HG03571 (cell line): ENCODE measurements around the gene ALOX5.
"Not testable (repeated sequence)": the region's sequence is repeated elsewhere in the genome, so short reads cannot be mapped to it uniquely, and the experiment has no call there.

Source experiments
- ATAC-seq: cut with Tn5 transposase; IDR thresholded peaks from one replicate; pipeline ENCODE4 v1.9.1; 2021; ENCODE audit not compliant: unreplicated experiment

Gene ALOX5

DNA sequence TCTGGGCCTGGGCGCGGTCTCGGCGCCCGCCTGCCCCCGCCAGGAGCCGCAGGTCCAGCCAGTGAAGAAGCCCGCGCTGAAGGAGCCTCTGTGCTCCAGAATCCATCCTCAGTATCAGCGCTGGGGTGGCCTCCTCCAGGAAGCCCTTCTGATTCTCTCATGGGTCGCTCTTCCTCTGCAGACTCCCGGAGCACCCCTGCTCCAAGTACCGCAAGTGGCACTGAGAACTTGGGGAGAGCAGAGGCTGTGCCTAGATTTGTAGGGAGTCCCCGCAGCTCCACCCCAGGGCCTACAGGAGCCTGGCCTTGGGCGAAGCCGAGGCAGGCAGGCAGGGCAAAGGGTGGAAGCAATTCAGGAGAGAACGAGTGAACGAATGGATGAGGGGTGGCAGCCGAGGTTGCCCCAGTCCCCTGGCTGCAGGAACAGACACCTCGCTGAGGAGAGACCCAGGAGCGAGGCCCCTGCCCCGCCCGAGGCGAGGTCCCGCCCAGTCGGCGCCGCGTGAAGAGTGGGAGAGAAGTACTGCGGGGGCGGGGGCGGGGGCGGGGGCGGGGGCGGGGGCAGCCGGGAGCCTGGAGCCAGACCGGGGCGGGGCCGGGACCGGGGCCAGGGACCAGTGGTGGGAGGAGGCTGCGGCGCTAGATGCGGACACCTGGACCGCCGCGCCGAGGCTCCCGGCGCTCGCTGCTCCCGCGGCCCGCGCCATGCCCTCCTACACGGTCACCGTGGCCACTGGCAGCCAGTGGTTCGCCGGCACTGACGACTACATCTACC is at the start of gene ALOX5:
Gene ALOX5, plus strand, starts transcription at position 641 of the 774 bp plus-strand sequence. Its CDS starts 64 bp downstream, at position 705.
- ATAC-seq: peak; percentile 49

DNA sequence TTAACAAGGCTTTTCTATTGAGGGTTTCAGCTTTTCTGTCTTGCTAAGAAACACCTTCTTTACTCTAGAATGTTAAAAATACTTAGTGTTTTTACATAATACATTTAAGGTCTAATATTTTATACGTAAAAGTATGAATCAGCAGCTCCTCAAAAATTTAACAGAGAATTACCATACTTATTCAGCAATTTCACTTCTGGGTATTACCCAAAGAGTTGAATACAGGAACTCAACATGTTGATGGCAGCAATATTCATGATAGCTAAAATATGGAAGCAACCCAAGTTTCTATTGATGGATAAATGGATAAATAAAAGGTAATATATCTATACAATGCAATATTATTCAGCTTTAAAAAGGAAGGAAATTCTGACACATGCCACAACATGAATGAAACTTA is 48.9 kb upstream of the ALOX5 start:
- no peak for ATAC-seq

DNA sequence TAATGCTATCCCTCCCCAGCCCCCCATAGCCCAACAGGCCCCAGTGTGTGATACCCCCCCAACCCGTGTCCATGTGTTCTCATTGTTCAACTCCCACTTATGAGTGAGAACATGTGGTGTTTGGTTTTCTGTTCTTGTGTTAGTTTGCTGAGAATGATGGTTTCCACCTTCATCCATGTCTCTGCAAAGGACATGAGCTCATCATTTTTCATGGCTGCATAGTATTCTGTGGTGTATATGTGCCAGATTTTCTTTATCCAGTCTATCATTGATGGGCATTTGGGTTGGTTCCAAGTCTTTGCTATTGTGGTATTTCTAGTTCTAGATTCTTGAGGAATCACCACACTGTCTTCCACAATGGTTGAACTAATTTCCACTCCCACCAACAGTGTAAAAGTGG is 47.2 kb upstream of the ALOX5 start:
- ATAC-seq: not testable (repeated sequence)

DNA sequence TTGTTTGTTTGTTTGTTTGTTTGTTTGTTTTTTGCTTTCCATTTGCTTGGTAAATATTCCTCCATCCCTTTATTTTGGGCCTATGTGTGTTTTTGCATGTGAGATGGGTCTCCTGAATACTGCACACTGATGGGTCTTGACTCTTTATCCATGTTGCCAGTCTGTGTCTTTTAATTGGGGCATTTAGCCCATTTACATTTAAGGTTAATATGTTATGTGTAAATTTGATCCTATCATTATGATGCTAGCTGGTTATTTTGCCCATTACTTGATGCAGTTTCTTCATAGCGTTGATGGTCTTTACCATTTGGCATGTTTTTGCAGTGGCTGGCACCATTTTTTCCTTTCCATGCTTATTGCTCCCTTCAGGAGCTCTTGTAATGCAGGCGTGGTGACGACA is 42.2 kb upstream of the ALOX5 start:
- not testable (repeated sequence) for ATAC-seq

DNA sequence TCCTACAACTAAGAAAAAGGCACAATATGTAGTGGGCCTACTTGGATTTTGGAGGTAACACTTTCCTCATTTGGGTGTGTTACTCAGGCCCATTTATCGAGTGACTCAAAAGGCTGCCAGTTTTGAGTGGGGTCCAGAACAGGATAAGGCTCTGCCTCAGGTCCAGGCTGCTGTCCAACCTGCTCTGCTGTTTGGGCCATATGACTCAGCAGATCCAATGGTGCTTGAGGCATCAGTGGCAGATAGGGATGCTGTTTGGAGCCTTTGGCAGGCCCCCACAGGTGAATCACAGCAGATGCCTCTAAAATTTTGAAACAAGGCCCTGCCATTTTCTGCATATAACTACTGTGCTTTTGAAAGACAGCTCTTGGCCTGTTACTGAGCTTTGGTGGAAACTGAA is 34.1 kb upstream of the ALOX5 start:
- ATAC-seq: no peak

DNA sequence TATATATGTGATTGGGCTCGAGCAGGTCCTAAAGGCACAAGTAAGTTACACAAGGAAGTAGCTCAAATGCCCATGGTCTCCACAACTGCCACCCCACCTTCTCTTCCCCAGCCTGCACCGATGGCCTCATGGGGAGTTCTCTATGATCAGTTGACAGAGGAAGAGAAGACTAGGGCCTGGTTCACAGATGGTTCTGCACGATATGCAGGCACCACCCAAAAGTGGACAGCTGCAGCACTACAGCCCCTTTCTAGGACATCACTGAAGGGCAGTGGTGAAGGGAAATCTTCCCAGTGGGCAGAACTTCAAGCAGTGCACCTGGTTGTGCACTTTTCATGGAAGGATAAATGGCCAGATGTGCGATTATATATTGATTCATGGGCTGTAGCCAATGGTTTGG is 33.6 kb upstream of the ALOX5 start:
- not testable (repeated sequence) for ATAC-seq

DNA sequence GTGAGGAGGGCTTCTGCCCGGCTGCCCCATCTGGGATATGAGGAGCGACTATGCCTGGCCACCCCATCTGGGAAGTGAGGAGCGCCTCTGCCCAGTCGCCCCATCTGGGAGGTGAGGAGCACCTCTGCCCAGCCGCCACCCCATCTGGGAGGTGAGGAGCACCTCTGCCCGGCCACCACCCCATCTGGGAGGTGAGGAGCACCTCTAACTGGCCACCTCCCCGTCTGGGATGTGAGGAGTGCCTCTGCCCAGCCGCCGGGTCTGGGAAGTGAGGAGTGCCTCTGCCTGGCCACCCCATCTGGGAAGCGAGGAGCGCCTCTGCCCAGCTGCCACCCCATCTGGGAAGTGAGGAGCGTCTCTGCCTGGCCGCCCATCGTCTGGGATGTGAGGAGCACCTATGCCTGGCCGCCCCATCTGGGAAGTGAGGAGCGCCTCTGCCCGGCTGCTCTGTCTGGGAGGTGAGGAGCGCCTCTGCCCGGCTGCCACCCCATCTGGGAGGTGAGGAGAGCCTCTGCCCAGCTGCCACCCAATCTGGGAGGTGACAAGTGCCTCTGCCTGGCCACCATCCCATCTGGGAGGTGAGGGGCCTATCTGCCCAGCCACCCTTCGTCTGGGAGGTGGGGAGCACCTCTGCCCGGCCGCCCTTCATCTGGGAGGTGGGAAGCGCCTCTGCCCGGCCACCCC is 27.2 kb upstream of the ALOX5 start:
- not testable (repeated sequence) for ATAC-seq

DNA sequence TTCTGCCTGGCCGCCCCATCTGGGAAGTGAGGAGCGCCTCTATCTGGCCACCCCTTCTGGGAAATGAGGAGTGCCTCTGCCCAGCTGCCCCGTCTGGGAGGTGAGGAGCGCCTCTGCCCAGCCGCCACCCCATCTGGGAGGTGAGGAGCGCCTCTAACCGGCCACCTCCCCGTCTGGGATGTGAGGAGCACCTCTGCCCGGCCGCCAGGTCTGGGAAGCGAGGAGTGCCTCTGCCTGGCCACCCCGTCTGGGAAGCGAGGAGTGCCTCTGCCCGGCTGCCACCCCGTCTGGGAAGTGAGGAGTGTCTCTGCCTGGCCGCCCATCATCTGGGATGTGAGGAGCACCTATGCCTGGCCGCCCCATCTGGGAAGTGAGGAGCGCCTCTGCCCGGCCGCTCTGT is 26.6 kb upstream of the ALOX5 start:
- ATAC-seq: not testable (repeated sequence)

DNA sequence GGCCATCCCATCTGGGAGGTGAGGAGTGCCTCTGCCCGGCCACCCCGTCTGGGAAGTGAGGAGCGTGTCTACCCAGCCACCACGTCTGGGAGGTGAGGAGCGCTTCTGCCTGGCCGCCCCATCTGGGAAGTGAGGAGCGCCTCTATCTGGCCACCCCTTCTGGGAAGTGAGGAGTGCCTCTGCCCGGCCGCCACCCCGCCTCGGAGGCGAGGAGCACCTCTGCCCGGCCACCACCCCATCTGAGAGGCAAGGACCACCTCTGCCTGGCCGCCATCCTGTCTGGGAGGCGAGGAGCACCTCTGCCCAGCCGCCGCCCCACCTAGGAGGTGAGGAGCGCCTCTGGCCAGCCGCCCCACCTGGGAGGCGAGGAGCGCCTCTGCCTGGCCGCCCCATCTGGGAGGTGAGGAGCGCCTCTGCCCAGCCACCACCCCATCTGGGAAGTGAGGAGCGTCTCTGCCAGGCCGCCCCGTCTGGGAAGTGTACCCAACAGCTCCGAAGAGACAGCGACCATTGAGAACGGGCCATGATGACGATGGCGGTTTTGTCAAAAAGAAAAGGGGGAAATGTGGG is 25.7 kb upstream of the ALOX5 start:
- ATAC-seq: not testable (repeated sequence)

DNA sequence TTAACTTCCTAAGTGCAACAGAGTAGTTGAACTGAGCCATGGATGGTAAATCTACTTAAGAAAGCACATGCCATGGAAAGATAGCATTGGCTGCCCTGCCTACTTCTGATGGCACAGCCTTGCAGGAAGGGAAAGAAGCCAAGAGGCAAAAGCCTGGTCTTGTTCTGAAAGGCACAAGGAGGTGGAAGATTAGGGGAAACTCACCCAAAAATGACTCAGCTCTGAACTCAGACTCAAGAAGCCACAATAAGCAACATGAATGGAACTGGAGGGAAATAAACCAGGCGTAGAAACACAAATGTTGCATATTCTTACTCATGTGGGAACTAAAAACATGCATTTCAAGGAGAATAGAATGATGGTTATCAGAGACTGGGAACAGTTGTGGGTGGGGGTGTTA is 20.8 kb upstream of the ALOX5 start:
- peak; percentile 55 for ATAC-seq

DNA sequence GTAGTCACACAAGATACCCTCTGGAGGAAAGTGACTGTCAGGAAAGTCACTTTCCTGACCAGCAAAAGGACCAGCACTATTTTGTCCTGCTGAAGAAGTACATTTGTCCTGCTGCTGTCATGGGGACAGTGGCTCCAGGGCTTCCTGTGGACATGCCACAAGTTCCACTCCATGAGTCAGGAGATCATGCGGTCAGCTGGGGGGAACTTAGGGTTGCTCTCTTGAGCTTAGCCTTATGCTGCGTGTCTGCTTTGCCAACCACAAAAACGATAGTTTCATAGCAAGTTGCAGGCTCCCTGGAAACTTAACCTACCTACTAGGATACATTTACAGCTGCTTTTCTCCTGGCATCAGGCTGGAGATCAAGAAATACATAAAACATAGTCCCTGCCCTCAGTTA is 19.8 kb upstream of the ALOX5 start:
- no peak for ATAC-seq

DNA sequence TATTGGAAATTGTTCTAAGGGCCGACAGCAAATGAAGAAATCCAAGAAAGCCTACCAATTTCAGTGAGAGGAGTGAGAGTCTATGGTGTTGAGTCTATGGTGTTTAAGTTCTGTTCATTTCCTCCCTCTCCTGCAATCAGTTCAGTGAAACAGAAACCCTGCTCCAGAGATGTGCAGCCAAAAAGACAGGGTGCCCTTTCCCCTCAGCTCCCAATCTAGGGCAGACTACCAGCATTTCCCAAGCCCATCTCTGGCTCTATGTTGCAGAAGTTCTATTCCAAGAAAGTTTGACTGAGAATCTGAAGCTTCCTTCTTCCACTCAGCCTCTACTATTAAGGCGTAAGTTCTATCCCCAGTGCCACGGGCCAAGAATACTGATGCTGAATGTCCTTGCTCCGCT is 18.5 kb upstream of the ALOX5 start:
- ATAC-seq: no peak

DNA sequence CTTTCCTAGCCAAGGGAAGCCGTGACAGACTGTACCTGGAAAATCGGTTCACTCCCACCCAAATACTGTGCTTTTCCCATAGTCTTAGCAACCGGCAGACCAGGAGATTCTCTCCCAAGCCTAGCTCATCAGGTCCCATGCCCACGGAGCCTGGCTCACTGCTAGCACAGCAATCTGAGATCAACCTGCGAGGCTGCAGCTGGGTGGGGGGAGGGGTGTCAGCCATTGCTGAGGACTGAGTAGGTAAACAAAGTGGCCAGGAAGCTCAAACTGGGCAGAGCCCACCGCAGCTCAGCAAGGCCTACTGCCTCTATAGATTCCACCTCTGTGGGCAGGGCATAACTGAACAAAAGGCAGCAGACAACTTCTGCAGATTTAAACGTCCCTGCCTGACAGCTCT is 15.1 kb upstream of the ALOX5 start:
- not testable (repeated sequence) for ATAC-seq

DNA sequence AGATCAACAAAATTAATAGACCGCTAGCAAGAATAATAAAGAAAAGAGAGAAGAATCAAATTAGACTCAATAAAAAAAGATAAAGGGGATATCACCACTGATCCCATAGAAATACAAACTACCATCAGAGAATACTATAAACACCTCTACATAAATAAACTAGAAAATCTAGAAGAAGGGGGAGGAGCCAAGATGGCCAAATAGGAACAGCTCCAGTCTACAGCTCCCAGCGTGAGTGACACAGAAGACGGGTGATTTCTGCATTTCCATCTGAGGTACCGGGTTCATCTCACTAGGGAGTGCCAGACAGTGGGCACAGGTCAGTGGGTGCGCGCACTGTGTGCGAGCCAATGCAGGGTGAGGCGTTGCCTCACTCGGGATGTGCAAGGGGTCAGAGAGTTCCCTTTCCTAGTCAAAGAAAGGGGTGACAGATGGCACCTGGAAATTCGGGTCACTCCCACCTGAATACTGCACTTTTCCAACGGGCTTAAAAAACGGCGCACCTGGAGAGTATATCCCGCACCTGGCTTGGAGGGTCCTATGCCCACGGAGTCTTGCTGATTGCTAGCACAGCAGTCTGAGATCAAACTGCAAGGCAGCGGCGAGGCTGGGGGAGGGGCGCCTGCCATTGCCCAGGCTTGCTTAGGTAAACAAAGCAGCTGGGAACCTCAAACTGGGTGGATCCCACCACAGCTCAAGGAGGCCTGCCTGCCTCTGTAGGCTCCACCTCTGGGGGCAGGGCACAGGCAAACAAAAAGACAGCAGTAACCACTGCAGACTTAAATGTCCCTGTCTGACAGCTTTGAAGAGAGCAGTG is 11.8 kb upstream of the ALOX5 start:
- ATAC-seq: not testable (repeated sequence)

DNA sequence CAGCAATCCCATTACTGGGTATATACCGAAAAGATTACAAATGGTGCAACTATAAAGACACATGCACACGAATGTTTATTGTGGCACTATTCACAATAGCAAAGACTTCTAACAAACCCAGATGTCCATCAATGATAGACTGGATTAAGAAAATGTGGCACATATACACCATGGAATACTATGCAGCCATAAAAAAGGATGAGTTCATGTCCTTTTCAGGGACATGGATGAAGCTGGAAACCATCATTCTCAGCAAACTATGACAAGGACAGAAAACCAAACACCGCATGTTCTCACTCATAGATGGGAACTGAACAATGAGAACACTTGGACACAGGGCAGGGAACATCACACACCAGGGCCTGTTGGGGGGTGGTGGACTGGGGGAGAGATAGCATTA is 6.4 kb upstream of the ALOX5 start:
- not testable (repeated sequence) for ATAC-seq

DNA sequence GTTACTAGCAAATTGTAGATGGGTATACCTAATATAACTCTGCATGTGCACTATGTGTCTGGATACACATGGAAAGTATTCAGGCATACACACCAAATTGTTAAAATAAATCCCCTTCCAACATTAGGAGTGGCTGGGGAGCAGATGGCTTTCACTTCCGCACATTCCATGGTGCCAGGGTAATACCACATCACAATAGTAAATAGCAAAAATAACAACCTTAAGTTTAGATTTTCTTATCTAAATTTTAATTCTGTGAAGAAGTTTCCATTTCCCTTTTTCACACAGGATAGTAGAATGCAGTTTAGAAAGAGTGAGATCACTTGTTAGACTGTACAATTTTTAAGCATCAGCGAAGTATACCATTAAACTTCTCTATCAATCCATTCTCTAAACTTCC is 5.8 kb upstream of the ALOX5 start:
- no peak for ATAC-seq

DNA sequence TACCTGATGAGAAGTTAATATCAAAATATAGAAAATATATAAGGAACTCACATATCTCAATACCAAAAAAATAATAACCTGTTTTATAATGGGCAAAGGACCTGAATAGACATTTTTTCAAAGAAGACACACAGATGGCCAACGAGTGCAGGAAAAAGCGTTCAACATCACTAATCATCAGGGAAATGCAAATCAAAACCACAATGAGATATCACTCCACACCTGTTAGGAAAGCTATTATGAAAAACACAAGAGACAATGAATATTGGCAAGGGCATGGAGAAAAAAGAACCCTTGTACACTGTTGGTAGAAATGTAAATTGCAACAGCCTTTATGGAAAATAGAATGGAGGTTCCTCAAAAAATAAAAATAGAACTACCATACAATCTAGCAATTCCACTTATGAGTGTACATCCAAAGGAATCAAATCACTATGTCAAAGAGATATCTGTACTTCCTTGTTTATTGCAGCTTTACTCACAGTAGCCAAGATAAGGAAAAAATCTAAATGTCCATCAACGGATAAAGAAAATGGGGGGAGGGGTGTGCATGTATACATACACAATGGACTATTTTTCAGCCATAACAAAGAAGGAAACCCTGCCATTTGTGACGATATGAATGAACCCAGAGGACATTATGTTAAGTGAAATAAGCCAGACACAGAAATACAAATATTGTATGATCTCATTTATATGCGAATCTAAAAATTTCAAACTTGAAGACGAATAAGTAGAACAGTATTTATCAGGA is 3.6 kb upstream of the ALOX5 start:
- no peak for ATAC-seq

DNA sequence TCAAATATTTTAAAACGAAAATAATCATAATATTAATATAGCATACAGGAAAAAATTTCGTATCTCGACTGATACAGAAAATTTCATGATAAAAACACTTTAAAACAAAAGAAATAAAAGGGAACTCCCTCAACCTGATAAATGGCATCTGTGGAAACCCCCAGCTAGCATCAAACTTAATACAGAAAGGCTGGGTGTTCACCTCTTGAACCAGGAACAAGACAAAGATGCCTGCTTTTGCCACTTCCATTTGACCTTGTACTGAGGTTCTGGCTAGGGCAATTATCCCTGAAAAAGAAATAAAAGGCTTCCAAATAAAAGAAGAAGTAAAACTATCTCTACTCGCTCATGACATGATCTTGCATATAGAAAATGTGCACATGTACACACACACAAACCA is 2.5 kb upstream of the ALOX5 start:
- ATAC-seq: no peak

DNA sequence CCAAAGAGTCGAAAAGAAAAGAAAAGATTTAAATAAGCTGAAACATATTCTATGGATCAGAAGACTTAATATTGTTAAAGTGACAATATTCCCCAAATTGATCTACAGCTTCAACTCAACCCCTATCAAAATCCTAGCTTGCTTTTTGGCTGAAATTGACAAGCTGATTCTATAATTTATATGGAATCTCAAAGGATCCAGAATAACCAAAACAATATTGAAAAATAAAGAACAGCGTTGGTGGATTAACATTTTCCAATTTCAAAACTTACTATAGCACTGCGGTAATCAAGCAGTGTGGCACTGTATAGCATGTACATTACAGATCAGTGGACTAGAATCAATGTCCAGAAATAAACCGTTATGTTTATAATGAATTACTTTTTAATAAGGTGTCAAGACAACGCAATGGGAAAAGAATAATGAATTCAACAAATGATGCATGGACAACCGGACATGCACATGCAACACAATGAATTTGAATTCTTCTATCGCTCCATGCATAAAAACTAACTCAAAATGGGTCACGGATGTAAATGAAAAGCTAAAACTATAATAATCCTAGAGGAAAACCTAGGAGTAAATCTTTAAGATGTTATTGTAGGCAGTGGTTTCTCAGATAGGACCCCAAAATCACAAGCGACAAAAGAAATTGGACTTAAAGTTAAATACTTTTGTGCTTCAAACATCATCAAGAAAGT is 1.6 kb upstream of the ALOX5 start:
- ATAC-seq: no peak

DNA sequence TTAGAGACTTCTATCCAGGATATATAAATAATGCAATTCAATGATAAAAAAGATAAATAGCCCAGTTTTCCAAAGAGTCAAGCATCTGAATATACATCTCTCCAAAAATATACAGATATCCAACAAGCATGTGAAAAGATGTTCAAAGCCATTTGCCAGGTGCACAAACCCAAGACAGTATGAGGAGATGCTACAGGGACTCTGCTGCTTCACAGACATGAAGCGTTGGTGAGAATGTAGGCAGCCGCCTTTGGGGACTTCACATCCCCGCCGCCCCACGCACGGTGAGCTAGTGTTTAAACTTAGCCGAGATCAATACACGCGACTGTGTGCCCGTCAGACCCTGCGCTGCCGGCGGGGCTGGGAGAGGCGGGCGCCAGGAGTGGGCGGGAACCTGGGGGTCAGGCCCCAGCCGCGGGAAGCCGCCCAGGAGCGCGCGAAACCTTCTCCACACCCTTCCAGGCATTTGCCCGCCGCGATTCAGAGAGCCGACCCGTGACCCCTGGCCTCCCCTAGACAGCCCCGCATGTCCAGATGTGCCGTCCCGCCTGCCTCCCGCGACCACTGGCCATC is 927 bp upstream of the ALOX5 start:
- peak; percentile 40 for ATAC-seq
